ENCODE data around the gene SMIM41.

The SMIM41 gene

DNA sequence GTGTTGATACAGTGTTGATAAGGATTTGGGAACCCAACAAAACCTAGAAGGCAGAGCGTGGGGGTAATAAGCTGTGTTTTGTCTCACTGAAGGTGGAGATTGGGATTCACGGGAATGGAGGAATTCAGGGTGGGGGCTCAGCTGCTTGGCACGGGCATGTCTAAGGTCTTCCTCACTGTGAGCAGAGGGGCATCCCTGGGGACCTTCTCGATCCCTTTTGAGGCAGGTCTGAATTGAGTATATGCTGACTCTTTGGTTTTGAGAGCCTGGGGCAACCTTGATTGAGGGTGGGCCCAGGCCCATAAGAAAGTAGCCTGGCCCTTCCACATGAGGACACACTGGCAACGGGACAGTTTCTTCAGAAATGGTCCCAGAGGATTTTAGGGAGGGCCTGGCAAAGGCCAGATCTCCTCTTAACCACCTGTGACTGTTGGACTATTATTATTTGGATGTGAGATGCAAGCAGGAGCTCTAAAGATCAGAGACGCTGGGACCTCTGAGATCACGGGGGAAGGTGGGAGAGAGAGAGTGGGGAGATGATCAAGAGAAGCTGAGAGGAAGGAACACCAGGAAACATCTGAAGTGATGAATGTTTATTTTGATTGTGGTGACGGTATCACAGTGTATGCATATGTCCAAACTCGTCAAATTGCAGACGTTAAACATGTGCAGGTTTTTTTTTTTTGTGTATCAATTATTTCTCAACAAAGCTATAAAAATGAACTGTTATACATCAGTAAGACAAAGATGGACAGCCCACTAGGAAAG is 48.4 kb downstream of the SMIM41 start:
- Histone ChIP-seq H3K27me3 (ENCODE audit: insufficient read depth, poor library complexity, severe bottlenecking) (peaks cover 7% of the 10 kb centered on the region), H3K27ac (replicated peaks) (no peak overlapping the region), H3K4me3 (replicated peaks; ENCODE audit: insufficient read depth, low read length) (no peak overlapping the region)
- no peak for TF ChIP-seq GABPA (IDR thresholded peaks at IDR 0.05; ENCODE audit: low read depth)
- TF ChIP-seq SPI1 (IDR thresholded peaks at IDR 0.05; ENCODE audit: borderline replicate concordance, low read depth) = no peak
- TF ChIP-seq POLR2AphosphoS5 (IDR thresholded peaks at IDR 0.05; ENCODE audit: low read depth) = no peak
- TF ChIP-seq, protein P1, sequence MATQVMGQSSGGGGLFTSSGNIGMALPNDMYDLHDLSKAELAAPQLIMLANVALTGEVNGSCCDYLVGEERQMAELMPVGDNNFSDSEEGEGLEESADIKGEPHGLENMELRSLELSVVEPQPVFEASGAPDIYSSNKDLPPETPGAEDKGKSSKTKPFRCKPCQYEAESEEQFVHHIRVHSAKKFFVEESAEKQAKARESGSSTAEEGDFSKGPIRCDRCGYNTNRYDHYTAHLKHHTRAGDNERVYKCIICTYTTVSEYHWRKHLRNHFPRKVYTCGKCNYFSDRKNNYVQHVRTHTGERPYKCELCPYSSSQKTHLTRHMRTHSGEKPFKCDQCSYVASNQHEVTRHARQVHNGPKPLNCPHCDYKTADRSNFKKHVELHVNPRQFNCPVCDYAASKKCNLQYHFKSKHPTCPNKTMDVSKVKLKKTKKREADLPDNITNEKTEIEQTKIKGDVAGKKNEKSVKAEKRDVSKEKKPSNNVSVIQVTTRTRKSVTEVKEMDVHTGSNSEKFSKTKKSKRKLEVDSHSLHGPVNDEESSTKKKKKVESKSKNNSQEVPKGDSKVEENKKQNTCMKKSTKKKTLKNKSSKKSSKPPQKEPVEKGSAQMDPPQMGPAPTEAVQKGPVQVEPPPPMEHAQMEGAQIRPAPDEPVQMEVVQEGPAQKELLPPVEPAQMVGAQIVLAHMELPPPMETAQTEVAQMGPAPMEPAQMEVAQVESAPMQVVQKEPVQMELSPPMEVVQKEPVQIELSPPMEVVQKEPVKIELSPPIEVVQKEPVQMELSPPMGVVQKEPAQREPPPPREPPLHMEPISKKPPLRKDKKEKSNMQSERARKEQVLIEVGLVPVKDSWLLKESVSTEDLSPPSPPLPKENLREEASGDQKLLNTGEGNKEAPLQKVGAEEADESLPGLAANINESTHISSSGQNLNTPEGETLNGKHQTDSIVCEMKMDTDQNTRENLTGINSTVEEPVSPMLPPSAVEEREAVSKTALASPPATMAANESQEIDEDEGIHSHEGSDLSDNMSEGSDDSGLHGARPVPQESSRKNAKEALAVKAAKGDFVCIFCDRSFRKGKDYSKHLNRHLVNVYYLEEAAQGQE (IDR thresholded peaks at IDR 0.05; ENCODE audit: insufficient replicate concordance, low read depth) = no peak
- TF ChIP-seq, protein P2, sequence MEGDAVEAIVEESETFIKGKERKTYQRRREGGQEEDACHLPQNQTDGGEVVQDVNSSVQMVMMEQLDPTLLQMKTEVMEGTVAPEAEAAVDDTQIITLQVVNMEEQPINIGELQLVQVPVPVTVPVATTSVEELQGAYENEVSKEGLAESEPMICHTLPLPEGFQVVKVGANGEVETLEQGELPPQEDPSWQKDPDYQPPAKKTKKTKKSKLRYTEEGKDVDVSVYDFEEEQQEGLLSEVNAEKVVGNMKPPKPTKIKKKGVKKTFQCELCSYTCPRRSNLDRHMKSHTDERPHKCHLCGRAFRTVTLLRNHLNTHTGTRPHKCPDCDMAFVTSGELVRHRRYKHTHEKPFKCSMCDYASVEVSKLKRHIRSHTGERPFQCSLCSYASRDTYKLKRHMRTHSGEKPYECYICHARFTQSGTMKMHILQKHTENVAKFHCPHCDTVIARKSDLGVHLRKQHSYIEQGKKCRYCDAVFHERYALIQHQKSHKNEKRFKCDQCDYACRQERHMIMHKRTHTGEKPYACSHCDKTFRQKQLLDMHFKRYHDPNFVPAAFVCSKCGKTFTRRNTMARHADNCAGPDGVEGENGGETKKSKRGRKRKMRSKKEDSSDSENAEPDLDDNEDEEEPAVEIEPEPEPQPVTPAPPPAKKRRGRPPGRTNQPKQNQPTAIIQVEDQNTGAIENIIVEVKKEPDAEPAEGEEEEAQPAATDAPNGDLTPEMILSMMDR (IDR thresholded peaks at IDR 0.05; ENCODE audit: insufficient read depth, low read length) = no peak
- DNase-seq (ENCODE audit: low read depth in 1 of 2, low spot score in 1 of 2) = no peak

DNA sequence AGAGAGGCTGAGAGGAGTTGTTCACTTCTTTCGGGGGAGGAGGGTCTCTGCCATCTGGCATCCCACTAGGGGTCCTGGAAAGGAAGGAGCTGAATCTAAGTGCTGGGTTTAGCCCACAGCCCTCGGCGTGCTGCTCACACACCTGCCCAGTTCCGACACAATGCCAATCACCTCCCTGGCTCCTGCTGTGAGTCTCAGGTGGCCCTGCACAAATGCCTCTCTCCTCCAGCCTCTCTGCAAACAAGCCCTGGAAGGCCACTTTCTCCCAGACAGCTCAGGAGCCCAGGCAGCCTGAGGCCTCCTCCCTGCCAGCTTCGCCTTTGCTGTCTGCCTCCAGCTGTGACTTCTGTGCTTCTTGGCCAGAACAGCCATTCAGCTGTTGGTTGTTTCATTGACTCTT is 51.2 kb downstream of the SMIM41 start:
- no peak for DNase-seq (ENCODE audit: low read depth in 1 of 2, low spot score in 1 of 2)
- H3K27me3 ChIP-seq (ENCODE audit: insufficient read depth, poor library complexity, severe bottlenecking) = peaks cover 6% of the 10 kb centered on the region
- TF ChIP-seq, protein P1 (IDR thresholded peaks at IDR 0.05; ENCODE audit: insufficient replicate concordance, low read depth) = no peak
- TF ChIP-seq, protein P2 (IDR thresholded peaks at IDR 0.05; ENCODE audit: insufficient read depth, low read length) = no peak
- no peak for TF ChIP-seq POLR2AphosphoS5 (IDR thresholded peaks at IDR 0.05; ENCODE audit: low read depth)
- no peak for TF ChIP-seq SPI1 (IDR thresholded peaks at IDR 0.05; ENCODE audit: borderline replicate concordance, low read depth)
- TF ChIP-seq GABPA (IDR thresholded peaks at IDR 0.05; ENCODE audit: low read depth) = no peak
- no peak overlapping the region for H3K4me3 ChIP-seq (replicated peaks; ENCODE audit: insufficient read depth, low read length)
- no peak overlapping the region for H3K27ac ChIP-seq (replicated peaks)

DNA sequence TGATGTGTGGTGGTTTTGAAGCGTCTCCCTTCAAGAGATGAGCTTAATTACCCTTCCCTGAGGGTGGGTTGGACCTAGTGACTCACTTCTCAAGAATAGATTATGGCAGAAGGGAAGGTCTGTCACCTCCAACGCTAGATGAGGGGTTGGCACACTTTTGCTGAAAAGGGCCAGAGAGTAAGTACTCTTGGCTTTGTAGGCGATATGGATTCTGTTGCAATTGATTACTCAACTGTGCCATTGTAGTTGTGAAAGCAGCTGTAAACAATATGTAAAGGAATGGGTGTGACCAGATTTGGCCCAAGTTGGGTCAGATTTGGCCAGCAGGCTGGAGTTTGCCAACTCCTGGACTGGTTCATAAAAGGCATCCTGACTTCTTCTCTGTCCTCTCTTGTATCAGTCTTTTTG is 53.3 kb downstream of the SMIM41 start:
- Histone ChIP-seq H3K4me3 (replicated peaks; ENCODE audit: insufficient read depth, low read length) (no peak overlapping the region), H3K27me3 (ENCODE audit: insufficient read depth, poor library complexity, severe bottlenecking) (no peaks in the 10 kb centered on the region), H3K27ac (replicated peaks) (no peak overlapping the region)
- no peak for DNase-seq (ENCODE audit: low read depth in 1 of 2, low spot score in 1 of 2)
- no peak for TF ChIP-seq GABPA (IDR thresholded peaks at IDR 0.05; ENCODE audit: low read depth)
- no peak for TF ChIP-seq SPI1 (IDR thresholded peaks at IDR 0.05; ENCODE audit: borderline replicate concordance, low read depth)
- TF ChIP-seq, protein P1 (IDR thresholded peaks at IDR 0.05; ENCODE audit: insufficient replicate concordance, low read depth) = no peak
- TF ChIP-seq, protein P2 (IDR thresholded peaks at IDR 0.05; ENCODE audit: insufficient read depth, low read length) = no peak
- no peak for TF ChIP-seq POLR2AphosphoS5 (IDR thresholded peaks at IDR 0.05; ENCODE audit: low read depth)

Measured in HL-60 (cell line).